AG08395 (cell line): ENCODE measurements around the gene ANKS6.

Source experiments
- DNase-seq: peaks from one replicate; pipeline ENCODE4 v3.0.0; 2012; ENCODE audit warnings: mixed read lengths, low spot score

The ANKS6 gene

GRCh38 chr9:98796364-98797101 lies at the start of gene ANKS6:
ANKS6 (minus strand) TSS chr9:98796555; CDS start chr9:98796491, 64 bp downstream.
- DNase-seq: peak; percentile 93

- no peak for DNase-seq
Observed at GRCh38 chr9:98846081-98846480, 49.7 kb upstream of the ANKS6 start.

GRCh38 chr9:98842510-98842909 lies 46.2 kb upstream of the ANKS6 start:
- DNase-seq: no peak

GRCh38 chr9:98839724-98840123 lies 43.4 kb upstream of the ANKS6 start:
- no peak for DNase-seq

- DNase-seq: no peak
Observed at GRCh38 chr9:98838868-98839565, 42.7 kb upstream of the ANKS6 start.

GRCh38 chr9:98838155-98838867 lies 42.0 kb upstream of the ANKS6 start:
- DNase-seq: no peak

DNA sequence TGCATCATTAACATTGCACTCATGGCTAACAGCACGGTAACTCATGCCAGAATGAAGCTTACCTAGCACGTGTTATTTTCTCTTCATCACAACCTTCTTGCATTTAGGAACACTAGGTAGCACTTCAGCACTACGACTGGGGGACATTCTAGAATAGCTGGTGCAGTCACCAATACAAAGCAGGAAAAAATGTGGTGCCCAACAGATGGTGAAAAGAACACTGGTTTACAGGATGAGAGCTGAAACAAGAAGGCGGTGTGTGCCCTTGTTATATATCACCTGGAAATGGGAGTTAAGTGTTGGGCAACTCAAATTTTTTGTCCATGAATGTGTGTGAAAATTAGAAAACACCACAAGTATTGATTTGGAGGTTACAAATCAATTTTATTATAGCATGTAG lies 41.2 kb upstream of the ANKS6 start:
- DNase-seq: no peak

DNA sequence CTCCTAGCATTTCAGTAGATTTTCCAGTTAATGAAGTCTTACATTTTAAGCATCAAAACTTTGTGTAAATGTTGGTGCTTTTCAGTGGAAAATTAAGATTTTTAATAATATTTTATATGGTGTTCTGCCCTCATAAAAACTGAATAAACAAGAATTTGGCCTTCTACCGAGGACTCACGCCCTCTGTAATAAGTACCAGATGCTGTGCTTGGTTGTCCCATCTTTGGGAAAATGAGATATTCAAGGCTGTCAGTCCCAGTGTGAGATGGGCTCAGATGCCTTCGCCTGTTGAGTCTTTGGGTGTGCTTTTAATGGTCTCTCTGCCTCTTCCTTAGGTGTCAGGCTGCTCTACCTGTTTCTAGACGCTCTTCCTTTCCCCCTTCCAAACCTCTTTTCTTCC lies 39.9 kb upstream of the ANKS6 start:
- no peak for DNase-seq

DNA sequence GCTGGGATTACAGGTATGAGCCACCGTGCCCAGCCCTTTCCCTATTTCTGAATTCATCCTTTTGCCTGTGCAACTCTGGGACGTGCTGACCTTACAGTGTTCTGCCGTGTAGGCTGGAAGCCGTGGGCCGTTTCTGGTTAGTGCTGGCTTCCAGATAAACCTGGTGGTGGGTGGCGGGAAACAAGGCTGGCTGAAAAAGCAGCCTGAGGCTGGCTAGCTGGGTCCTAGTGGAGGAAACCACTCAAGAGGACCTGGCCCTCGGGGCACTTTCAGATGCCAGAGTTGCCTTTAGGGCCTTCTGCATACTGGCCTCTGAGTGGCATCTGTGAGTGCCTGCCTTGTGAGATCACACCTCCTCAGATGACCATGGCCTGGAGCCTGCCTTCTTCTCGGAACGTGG lies 38.0 kb upstream of the ANKS6 start:
- no peak for DNase-seq

DNA sequence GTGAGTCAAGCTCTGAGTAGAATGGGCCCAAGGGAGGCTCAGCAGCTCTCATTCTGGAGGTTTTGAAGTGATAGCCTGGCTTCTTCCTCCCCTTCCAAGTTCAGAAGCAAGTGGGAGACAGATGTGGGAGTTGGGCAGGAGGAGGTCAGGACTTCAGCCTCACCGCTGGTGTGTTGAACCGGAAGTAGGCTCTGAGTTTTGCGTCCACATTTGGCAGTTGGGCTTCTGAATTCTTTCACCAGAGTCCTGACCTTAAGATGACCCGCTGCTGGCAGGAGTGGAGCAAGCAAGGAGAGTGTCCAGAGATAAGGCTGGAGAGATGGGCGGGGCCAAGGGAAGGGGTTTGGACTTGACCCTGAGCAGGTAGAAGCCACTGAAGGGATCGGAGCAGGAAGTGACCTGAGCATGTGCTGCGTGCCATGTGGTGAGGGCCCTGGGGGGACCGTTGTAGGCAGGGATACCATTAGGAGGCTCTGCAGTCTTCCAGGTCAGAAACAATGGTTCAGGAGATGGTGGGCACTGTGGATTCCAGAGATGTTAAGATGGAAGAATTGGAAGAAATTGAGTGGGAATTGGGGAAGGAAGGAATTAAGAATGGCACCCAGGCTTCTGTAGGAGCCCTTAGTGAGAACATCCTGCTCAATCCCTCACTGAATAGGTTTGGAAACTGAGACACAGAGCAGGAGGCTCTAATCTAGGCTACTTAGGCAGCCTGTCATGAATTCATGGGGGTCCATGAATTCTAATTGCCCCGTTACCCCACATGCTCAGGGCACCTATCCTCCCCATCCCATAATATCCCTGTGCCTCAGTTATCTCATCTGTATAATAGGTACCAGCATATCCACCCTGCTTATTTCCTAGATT lies 37.0 kb upstream of the ANKS6 start:
- DNase-seq: no peak

- DNase-seq: no peak
Observed at GRCh38 chr9:98832768-98833089, 36.4 kb upstream of the ANKS6 start.

DNA sequence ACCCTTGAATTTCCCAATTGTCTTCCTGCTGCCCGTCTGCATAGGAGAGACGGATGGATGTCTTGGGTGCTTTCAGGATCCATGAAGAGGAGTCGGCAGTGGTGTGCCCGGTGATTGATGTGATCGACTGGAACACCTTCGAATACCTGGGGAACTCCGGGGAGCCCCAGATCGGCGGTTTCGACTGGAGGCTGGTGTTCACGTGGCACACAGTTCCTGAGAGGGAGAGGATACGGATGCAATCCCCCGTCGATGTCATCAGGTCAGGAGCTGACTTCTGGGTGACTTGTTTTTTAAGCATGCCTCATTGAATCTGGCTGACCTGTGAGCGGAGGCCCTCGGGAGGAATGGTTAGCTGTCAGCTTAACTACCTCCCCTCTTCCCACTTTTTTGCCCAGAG lies 35.3 kb upstream of the ANKS6 start:
- DNase-seq: no peak

DNA sequence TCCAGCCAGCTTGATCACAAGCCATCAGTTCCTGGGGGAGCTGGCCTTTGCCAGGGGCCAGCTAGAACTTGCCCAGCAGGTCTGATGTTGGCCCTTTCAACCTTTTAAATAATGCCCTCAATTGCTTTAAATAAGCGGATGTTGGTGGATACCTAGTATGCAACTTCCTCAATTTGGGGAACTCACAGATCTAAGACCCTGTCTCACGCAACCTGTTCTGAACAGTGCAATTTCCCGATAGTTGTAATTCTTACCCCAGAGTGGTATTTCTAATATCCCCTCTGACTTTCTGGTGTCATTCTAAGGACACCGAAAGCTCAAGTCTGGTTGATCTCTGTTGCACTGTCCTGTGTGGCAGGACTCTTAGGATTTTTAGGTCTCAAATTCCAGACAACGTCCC lies 34.2 kb upstream of the ANKS6 start:
- no peak for DNase-seq

- no peak for DNase-seq
Observed at GRCh38 chr9:98829766-98830165, 33.4 kb upstream of the ANKS6 start.

- no peak for DNase-seq
Observed at GRCh38 chr9:98826716-98827115, 30.4 kb upstream of the ANKS6 start.

- no peak for DNase-seq
Observed at GRCh38 chr9:98825414-98825813, 29.1 kb upstream of the ANKS6 start.

GRCh38 chr9:98823666-98824334 lies 27.4 kb upstream of the ANKS6 start:
- DNase-seq: no peak

- DNase-seq: no peak
Observed at GRCh38 chr9:98822661-98823060, 26.3 kb upstream of the ANKS6 start.

DNA sequence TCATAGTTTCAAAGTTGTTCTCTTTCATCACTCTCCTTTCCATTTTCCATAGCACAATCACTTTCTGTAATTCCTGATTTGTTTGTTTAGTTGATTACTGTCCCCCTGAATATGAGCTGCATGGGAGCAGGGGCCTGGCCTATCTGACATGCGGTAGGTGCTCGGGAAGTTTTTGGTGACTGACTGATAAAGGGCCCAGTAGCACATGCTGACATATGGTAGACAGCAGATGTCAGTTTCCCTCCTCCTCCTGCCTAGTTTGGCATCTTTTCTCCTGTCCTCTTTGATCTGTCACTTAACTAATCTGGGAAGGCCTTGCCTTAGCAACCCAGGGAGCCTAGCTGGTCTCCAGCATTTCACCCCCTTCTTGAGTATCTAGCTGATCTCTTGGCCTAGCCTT lies 25.5 kb upstream of the ANKS6 start:
- DNase-seq: no peak

DNA sequence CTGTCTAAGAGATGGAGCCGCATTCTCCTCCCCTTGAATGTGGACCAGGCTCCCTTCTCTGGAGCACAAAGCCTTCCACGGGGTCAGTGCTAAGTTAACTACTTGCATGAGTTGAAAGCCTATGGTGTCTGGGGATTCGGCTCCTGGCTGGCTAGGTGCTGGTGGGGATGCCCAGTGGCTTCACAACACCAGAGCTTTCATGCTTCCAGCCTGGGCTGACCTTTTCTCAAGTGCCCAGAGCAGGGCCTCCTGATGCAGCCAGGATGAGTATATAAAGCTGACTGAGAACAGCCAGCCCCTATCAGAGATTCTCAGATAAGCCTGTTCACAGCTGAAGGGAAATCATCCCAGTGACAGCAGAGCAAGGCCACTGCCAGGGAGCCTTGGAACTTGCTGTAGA lies 22.9 kb upstream of the ANKS6 start:
- no peak for DNase-seq

DNA sequence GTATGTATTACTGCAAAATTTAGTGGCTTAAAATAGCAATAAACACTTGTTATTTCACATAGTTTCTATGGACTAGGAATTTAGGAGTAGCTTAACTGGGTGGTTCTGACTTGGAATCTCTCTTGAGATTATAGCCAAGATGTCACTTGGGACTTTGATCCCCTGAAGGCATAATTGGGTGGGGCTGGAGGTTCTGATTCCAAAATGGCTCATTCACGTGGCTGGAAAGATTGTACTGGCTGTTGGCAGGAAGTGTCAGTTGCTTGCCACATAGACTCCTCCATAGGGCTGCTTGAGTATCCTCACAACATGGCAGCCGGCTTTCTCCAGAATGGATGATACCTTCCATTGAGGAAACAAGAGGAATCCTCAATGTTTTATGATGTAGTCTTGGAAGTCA lies 22.4 kb upstream of the ANKS6 start:
- no peak for DNase-seq
